Jurkat, Clone E6-1 (cell line): ENCODE results near the gene LMNA.
"Not testable (repeated sequence)": the region's sequence is repeated elsewhere in the genome, so short reads cannot be mapped to it uniquely, and the experiment has no call there.

ENCODE experiments used
- DNase-seq: peaks from one replicate; pipeline ENCODE4 v3.0.0-alpha.2; 2011; ENCODE audit warnings: low read depth, low spot score
- H3K4me3 ChIP-seq: 2 replicates; pipeline ENCODE4 v1.5.1; 2011; ENCODE audit warnings: mild to moderate bottlenecking, low read length, control low read depth, moderate library complexity

Gene LMNA

GRCh38 chr1:156180471-156180870, 66.0 kb downstream of the LMNA start:
- no peak overlapping the region for H3K4me3 ChIP-seq
- DNase-seq = no peak

GRCh38 chr1:156181391-156181924, 66.9 kb downstream of the LMNA start:
- not testable (repeated sequence) for H3K4me3 ChIP-seq, DNase-seq

- not testable (repeated sequence) for H3K4me3 ChIP-seq, DNase-seq
Measured at GRCh38 chr1:156182010-156182779, 67.7 kb downstream of the LMNA start.

- not testable (repeated sequence) for H3K4me3 ChIP-seq, DNase-seq
Measured at GRCh38 chr1:156186347-156187177, 72.1 kb downstream of the LMNA start.
